ENCODE measurements around the gene PIEZO2.

PIEZO2 gene

GRCh38 chr18:11113937-11114336 lies 35.4 kb downstream of the PIEZO2 start:
- no peaks in the 10 kb centered on the region for H3K9me3 ChIP-seq (ENCODE audit: control insufficient read depth, insufficient read depth, low read length)
- H3K79me2 ChIP-seq (ENCODE audit: control insufficient read depth, low read length): no peaks in the 10 kb centered on the region
- no peaks in the 10 kb centered on the region for H3K4me1 ChIP-seq (ENCODE audit: control insufficient read depth, low read length)
- H3K4me3 ChIP-seq (ENCODE audit: low read length): no peak overlapping the region
- no peaks in the 10 kb centered on the region for H3K27me3 ChIP-seq (ENCODE audit: control insufficient read depth, low read length)
- H3F3A ChIP-seq (ENCODE audit: control insufficient read depth, insufficient read depth): no peaks in the 10 kb centered on the region
- no peaks in the 10 kb centered on the region for H3K36me3 ChIP-seq (ENCODE audit: control insufficient read depth, low read length)
- no peak overlapping the region for H3K27ac ChIP-seq (ENCODE audit: low read depth, low read length)
- no peak overlapping the region for H3K4me2 ChIP-seq (ENCODE audit: low read length)
- H4K20me1 ChIP-seq (ENCODE audit: control insufficient read depth, insufficient read depth, low read depth, low read length): no peaks in the 10 kb centered on the region
- no peaks in the 10 kb centered on the region for H3K9me2 ChIP-seq (replicated peaks; ENCODE audit: control insufficient read depth, low read length)
- TF ChIP-seq CTCF (IDR thresholded peaks at IDR 0.05; ENCODE audit: low read depth, low read length, poor library complexity, severe bottlenecking): no peak
- no peak for TF ChIP-seq EZH2phosphoT487 (IDR thresholded peaks at IDR 0.05; ENCODE audit: borderline replicate concordance, low read length)

- H3K4me1 ChIP-seq (ENCODE audit: control insufficient read depth, low read length): no peaks in the 10 kb centered on the region
- no peak for TF ChIP-seq CTCF (IDR thresholded peaks at IDR 0.05; ENCODE audit: low read depth, low read length, poor library complexity, severe bottlenecking)
- TF ChIP-seq EZH2phosphoT487 (IDR thresholded peaks at IDR 0.05; ENCODE audit: borderline replicate concordance, low read length): no peak
- H3K36me3 ChIP-seq (ENCODE audit: control insufficient read depth, low read length): no peaks in the 10 kb centered on the region
- no peak overlapping the region for H3K27ac ChIP-seq (ENCODE audit: low read depth, low read length)
- no peaks in the 10 kb centered on the region for H3F3A ChIP-seq (ENCODE audit: control insufficient read depth, insufficient read depth)
- no peaks in the 10 kb centered on the region for H3K9me2 ChIP-seq (replicated peaks; ENCODE audit: control insufficient read depth, low read length)
- H4K20me1 ChIP-seq (ENCODE audit: control insufficient read depth, insufficient read depth, low read depth, low read length): no peaks in the 10 kb centered on the region
- no peaks in the 10 kb centered on the region for H3K9me3 ChIP-seq (ENCODE audit: control insufficient read depth, insufficient read depth, low read length)
- no peaks in the 10 kb centered on the region for H3K27me3 ChIP-seq (ENCODE audit: control insufficient read depth, low read length)
- H3K79me2 ChIP-seq (ENCODE audit: control insufficient read depth, low read length): no peaks in the 10 kb centered on the region
- no peak overlapping the region for H3K4me2 ChIP-seq (ENCODE audit: low read length)
- H3K4me3 ChIP-seq (ENCODE audit: low read length): no peak overlapping the region
Observed at GRCh38 chr18:11113046-11113548, 36.3 kb downstream of the PIEZO2 start.

GRCh38 chr18:11112286-11112685 lies 37.1 kb downstream of the PIEZO2 start:
- Histone ChIP-seq H3K4me1 (ENCODE audit: control insufficient read depth, low read length) (no peaks in the 10 kb centered on the region), H3K27me3 (ENCODE audit: control insufficient read depth, low read length) (no peaks in the 10 kb centered on the region), H3K27ac (ENCODE audit: low read depth, low read length) (no peak overlapping the region), H3K4me3 (ENCODE audit: low read length) (no peak overlapping the region), H3F3A (ENCODE audit: control insufficient read depth, insufficient read depth) (no peaks in the 10 kb centered on the region), H3K4me2 (ENCODE audit: low read length) (no peak overlapping the region), H3K9me3 (ENCODE audit: control insufficient read depth, insufficient read depth, low read length) (no peaks in the 10 kb centered on the region), H4K20me1 (ENCODE audit: control insufficient read depth, insufficient read depth, low read depth, low read length) (no peaks in the 10 kb centered on the region), H3K9me2 (replicated peaks; ENCODE audit: control insufficient read depth, low read length) (no peaks in the 10 kb centered on the region), H3K79me2 (ENCODE audit: control insufficient read depth, low read length) (no peaks in the 10 kb centered on the region), H3K36me3 (ENCODE audit: control insufficient read depth, low read length) (no peaks in the 10 kb centered on the region)
- TF ChIP-seq CTCF (IDR thresholded peaks at IDR 0.05; ENCODE audit: low read depth, low read length, poor library complexity, severe bottlenecking) (no peak), EZH2phosphoT487 (IDR thresholded peaks at IDR 0.05; ENCODE audit: borderline replicate concordance, low read length) (no peak)

All from DOHH2 (cell line).